ENCODE measurements around the gene PNLIPRP2.

Gene PNLIPRP2

GRCh38 chr10:116690356-116691322 is 69.9 kb downstream of the PNLIPRP2 start:
- Histone ChIP-seq H3K27me3 (ENCODE audit: insufficient read depth, low read length, poor library complexity) (no peaks in the 10 kb centered on the region), H4K20me1 (ENCODE audit: insufficient read depth, low read length) (no peaks in the 10 kb centered on the region), H3K9ac (ENCODE audit: low read depth, low read length) (no peak overlapping the region), H3K9me3 (ENCODE audit: insufficient read depth, low read length, severe bottlenecking) (no peaks in the 10 kb centered on the region), H3K4me2 (ENCODE audit: insufficient read depth, low read length) (no peak overlapping the region), H2AFZ (ENCODE audit: low read depth, low read length) (no peak overlapping the region), H3K36me3 (ENCODE audit: insufficient read depth, low read length) (no peaks in the 10 kb centered on the region), H3K27ac (ENCODE audit: low read length) (no peak overlapping the region), H3K4me3 (ENCODE audit: low read depth in 1 of 2, low read length in 2 of 2) (no peak overlapping the region), H3K4me1 (ENCODE audit: insufficient read depth, low read length) (no peaks in the 10 kb centered on the region), H3K79me2 (ENCODE audit: insufficient read depth, low read length) (no peaks in the 10 kb centered on the region)
- TF ChIP-seq EZH2 (IDR thresholded peaks at IDR 0.05; ENCODE audit: borderline replicate concordance, low read depth, low read length, severe bottlenecking) (no peak), CTCF (IDR thresholded peaks at IDR 0.05; ENCODE audit: borderline replicate concordance, extremely low read depth, low read length, poor library complexity, severe bottlenecking) (no peak)
- no peak for DNase-seq
- no peak for ATAC-seq (ENCODE audit: insufficient read depth, low read depth)

GRCh38 chr10:116691635-116692034 is 70.9 kb downstream of the PNLIPRP2 start:
- no peak for ATAC-seq (ENCODE audit: insufficient read depth, low read depth)

GRCh38 chr10:116692225-116692624 is 71.5 kb downstream of the PNLIPRP2 start:
- Histone ChIP-seq H3K4me1 (ENCODE audit: insufficient read depth, low read length) (no peaks in the 10 kb centered on the region), H3K4me2 (ENCODE audit: insufficient read depth, low read length) (no peak overlapping the region), H3K27ac (ENCODE audit: low read length) (no peak overlapping the region), H3K4me3 (ENCODE audit: low read depth in 1 of 2, low read length in 2 of 2) (no peak overlapping the region), H2AFZ (ENCODE audit: low read depth, low read length) (no peak overlapping the region), H3K27me3 (ENCODE audit: insufficient read depth, low read length, poor library complexity) (no peaks in the 10 kb centered on the region), H3K36me3 (ENCODE audit: insufficient read depth, low read length) (no peaks in the 10 kb centered on the region), H4K20me1 (ENCODE audit: insufficient read depth, low read length) (no peaks in the 10 kb centered on the region), H3K9ac (ENCODE audit: low read depth, low read length) (no peak overlapping the region), H3K79me2 (ENCODE audit: insufficient read depth, low read length) (no peaks in the 10 kb centered on the region), H3K9me3 (ENCODE audit: insufficient read depth, low read length, severe bottlenecking) (no peaks in the 10 kb centered on the region)
- DNase-seq: no peak
- TF ChIP-seq EZH2 (IDR thresholded peaks at IDR 0.05; ENCODE audit: borderline replicate concordance, low read depth, low read length, severe bottlenecking) (no peak), CTCF (IDR thresholded peaks at IDR 0.05; ENCODE audit: borderline replicate concordance, extremely low read depth, low read length, poor library complexity, severe bottlenecking) (no peak)
- no peak for ATAC-seq (ENCODE audit: insufficient read depth, low read depth)

More at GRCh38 chr10:116691635-116692034, 70.9 kb downstream of the PNLIPRP2 start:
- Histone ChIP-seq H2AFZ (ENCODE audit: low read depth, low read length) (no peak overlapping the region), H3K27me3 (ENCODE audit: insufficient read depth, low read length, poor library complexity) (no peaks in the 10 kb centered on the region), H3K4me2 (ENCODE audit: insufficient read depth, low read length) (no peak overlapping the region), H3K9me3 (ENCODE audit: insufficient read depth, low read length, severe bottlenecking) (no peaks in the 10 kb centered on the region), H3K27ac (ENCODE audit: low read length) (no peak overlapping the region), H3K79me2 (ENCODE audit: insufficient read depth, low read length) (no peaks in the 10 kb centered on the region), H3K4me1 (ENCODE audit: insufficient read depth, low read length) (no peaks in the 10 kb centered on the region), H3K4me3 (ENCODE audit: low read depth in 1 of 2, low read length in 2 of 2) (no peak overlapping the region), H3K36me3 (ENCODE audit: insufficient read depth, low read length) (no peaks in the 10 kb centered on the region), H3K9ac (ENCODE audit: low read depth, low read length) (no peak overlapping the region), H4K20me1 (ENCODE audit: insufficient read depth, low read length) (no peaks in the 10 kb centered on the region)
- DNase-seq: no peak
- TF ChIP-seq CTCF (IDR thresholded peaks at IDR 0.05; ENCODE audit: borderline replicate concordance, extremely low read depth, low read length, poor library complexity, severe bottlenecking): no peak
- TF ChIP-seq EZH2 (IDR thresholded peaks at IDR 0.05; ENCODE audit: borderline replicate concordance, low read depth, low read length, severe bottlenecking): no peak
